ENCODE measurements around the gene ARPC5.

DNA sequence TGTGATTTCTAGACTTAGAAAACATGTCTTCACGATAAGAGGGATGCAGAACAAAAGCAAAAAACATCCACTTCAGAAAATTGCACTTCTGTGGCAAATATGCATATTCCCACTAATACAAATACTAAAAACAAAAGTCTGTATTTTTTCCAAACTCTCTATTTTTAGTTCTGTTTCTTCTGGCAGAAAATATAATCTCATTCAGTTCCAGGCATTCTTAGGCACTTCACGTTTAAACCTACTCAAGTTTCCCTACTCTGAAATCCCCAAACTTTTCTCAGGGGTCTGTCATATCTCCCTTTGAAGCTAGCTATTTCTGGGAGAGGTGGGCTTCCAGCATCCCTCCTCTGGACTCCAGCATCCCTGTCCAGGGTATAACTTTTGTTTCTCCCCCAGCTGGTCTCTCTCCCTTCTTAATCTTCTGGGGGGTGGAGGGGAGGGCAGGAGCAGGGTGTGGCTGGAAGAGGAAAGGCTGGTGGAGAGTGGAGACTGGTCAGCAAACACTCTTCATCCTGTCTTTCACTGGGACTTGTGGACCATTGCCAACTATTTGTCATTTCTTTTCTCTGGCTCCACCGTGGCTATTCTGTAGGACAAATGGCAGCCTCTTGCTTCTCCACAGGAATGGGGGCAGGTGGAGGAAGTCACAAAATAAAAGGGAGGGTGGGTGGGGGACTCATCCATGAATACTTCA is 25.7 kb downstream of the ARPC5 start:
- TF ChIP-seq RARB (CRISPR knock-in tag; IDR thresholded peaks at IDR 0.05) = no peak
- no peak for TF ChIP-seq ISL1 (CRISPR knock-in tag; IDR thresholded peaks at IDR 0.05)
- TF ChIP-seq, protein P1, sequence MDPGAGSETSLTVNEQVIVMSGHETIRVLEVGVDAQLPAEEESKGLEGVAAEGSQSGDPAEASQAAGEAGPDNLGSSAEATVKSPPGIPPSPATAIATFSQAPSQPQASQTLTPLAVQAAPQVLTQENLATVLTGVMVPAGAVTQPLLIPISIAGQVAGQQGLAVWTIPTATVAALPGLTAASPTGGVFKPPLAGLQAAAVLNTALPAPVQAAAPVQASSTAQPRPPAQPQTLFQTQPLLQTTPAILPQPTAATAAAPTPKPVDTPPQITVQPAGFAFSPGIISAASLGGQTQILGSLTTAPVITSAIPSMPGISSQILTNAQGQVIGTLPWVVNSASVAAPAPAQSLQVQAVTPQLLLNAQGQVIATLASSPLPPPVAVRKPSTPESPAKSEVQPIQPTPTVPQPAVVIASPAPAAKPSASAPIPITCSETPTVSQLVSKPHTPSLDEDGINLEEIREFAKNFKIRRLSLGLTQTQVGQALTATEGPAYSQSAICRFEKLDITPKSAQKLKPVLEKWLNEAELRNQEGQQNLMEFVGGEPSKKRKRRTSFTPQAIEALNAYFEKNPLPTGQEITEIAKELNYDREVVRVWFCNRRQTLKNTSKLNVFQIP (CRISPR knock-in tag; IDR thresholded peaks at IDR 0.05; ENCODE audit: borderline replicate concordance, low read depth) = no peak
- TF ChIP-seq, protein P2, sequence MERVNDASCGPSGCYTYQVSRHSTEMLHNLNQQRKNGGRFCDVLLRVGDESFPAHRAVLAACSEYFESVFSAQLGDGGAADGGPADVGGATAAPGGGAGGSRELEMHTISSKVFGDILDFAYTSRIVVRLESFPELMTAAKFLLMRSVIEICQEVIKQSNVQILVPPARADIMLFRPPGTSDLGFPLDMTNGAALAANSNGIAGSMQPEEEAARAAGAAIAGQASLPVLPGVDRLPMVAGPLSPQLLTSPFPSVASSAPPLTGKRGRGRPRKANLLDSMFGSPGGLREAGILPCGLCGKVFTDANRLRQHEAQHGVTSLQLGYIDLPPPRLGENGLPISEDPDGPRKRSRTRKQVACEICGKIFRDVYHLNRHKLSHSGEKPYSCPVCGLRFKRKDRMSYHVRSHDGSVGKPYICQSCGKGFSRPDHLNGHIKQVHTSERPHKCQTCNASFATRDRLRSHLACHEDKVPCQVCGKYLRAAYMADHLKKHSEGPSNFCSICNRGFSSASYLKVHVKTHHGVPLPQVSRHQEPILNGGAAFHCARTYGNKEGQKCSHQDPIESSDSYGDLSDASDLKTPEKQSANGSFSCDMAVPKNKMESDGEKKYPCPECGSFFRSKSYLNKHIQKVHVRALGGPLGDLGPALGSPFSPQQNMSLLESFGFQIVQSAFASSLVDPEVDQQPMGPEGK (CRISPR knock-in tag; IDR thresholded peaks at IDR 0.05; ENCODE audit: borderline replicate concordance) = no peak
- no peak for TF ChIP-seq GLIS3 (CRISPR knock-in tag; IDR thresholded peaks at IDR 0.05)
- TF ChIP-seq TOX (CRISPR knock-in tag; IDR thresholded peaks at IDR 0.05; ENCODE audit: borderline replicate concordance) = no peak
- TF ChIP-seq BACH2 (CRISPR knock-in tag; IDR thresholded peaks at IDR 0.05; ENCODE audit: borderline replicate concordance) = no peak
- TF ChIP-seq ARNTL (CRISPR knock-in tag; IDR thresholded peaks at IDR 0.05; ENCODE audit: borderline replicate concordance, low read depth) = no peak

Measured in SK-N-SH treated with all-trans-retinoic acid at 6 μM for 48 hours (cell line).